ENCODE results near the gene SBK1. TPM values are rescaled to one million over a fixed set of nuclear protein-coding genes. Genes with fewer than 3 reads are reported as not detected.
"Not testable (repeated sequence)": the region's sequence is repeated elsewhere in the genome, so short reads cannot be mapped to it uniquely, and the experiment has no call there.

SBK1 gene
- total RNA-seq (10 to 100 TPM; 20.6 to 21.3 TPM), polyA plus RNA-seq (10 to 100 TPM in 1 of 3 donors, 1 to 10 TPM in 2; 5.7 to 19.9 (median 7.4) TPM), total RNA-seq (0.59 to 24.8 (median 18.5) reads per million in 6 experiments)

DNA sequence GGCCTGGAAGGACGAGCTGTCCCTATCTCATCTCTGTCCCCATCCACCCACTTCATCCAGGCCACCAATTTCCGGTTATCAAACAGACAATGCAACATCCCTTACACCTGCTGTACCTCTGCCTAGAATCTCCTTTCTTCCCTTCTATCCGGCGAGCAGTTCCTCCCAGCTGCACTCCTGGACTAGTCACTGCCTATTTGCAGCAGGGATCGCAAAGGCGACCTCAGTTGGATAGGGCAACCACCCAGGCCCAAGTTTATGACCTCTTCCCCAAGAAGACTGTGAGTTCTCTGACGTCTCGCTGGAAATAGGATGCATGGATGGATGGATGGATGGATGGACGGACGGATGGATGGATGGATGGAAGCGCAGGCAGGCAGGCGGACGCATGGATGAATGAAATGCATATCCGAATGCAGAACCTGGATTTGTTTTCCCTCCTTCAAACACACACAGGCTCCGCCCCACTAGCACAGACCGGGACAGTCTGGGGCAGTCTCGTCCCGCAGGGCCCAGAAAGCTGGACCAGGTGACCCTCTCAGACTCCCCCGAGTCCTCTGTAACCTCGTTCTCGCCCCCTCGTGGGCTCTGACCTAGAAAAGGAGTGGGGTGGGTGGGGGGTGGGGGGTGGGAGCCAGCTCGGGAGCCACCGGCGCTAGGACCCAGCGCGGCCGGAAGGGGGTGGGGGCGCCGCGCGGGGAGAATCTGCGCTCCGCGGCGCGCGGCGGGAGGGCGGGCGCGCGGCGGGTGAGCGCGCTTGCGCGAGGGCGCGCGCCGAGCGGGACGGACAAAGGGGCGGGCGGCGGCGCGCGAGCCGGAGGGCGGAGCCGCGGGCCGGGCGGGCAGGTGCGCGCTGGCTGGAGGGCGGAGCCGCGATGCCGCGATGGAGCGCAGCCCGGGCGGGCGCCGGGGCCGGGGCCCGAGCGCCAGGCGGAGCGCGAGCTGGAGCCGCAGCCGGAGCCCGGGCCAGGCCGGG, at the start of gene SBK1:
SBK1 (plus strand) TSS at position 875 of the 976 bp plus-strand sequence. CDS start 24,867 bp downstream, outside the sequence.
- H3K4me3 Mint-ChIP-seq: peak within 1 kb of the TSS; percentile 88 to 97 (median 94)
- no peaks in the 10 kb centered on the region for H3K36me3 Mint-ChIP-seq
- DNase-seq (peak; percentile 74 to 91 (median 85)), ATAC-seq (peak; percentile 86 to 89)
- POLR2A ChIA-PET: interaction anchor here (0.5 to 31.4 kb wide), 7 partner anchors 3 to 200 kb away, joined by 3 to 888 read pairs (median 4); partner anchors contain the start of genes CLN3 and SBK1
- H3K27ac Mint-ChIP-seq: peak within 1 kb of the TSS; percentile 78 to 95 (median 92)
- H3K27me3 Mint-ChIP-seq: no peaks in the 10 kb centered on the region
- H3K4me1 Mint-ChIP-seq: peaks cover 41 to 74% (median 72%) of the 10 kb centered on the region in 4 donors
- H3K9me3 Mint-ChIP-seq: peaks cover 0 to 2% (median 0%) of the 10 kb centered on the region in 9 donors

- H3K9me3 Mint-ChIP-seq: peaks cover 0 to 12% (median 2%) of the 10 kb centered on the region in 9 donors
- H3K4me3 Mint-ChIP-seq, ATAC-seq, POLR2A ChIA-PET, H3K27ac Mint-ChIP-seq, DNase-seq, H3K36me3 Mint-ChIP-seq, H3K27me3 Mint-ChIP-seq, H3K4me1 Mint-ChIP-seq: not testable (repeated sequence)
Observed at GRCh38 chr16:28249483-28249882, 42.8 kb upstream of the SBK1 start.

DNA sequence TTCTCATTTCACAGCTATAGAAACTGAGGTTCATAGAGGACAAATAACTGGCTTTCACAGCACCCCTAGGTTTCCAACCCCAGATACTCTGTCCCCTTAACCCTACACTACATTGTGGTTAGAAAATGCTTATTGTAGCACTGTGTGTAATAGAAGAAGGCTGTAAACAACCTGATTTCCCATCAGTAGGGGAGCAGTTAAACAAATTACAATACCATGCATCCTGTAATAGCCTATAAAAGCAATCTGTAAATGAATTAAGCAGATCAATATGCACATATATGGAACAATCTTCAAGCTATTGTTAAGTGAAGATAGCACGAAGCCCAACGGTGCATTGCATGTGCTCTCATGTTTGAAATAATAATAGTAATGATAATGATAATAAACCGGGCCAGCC, 41.3 kb upstream of the SBK1 start:
- Mint-ChIP-seq H3K4me3 (no peak overlapping the region), H3K27me3 (no peaks in the 10 kb centered on the region), H3K9me3 (peaks cover 0 to 12% (median 2%) of the 10 kb centered on the region in 9 donors), H3K27ac (no peak overlapping the region), H3K4me1 (peaks cover 0 to 3% (median 0%) of the 10 kb centered on the region in 4 donors), H3K36me3 (peaks cover 0 to 6% (median 0%) of the 10 kb centered on the region in 3 donors)
- ATAC-seq (no peak), DNase-seq (no peak)
- POLR2A ChIA-PET: no interaction called here

DNA sequence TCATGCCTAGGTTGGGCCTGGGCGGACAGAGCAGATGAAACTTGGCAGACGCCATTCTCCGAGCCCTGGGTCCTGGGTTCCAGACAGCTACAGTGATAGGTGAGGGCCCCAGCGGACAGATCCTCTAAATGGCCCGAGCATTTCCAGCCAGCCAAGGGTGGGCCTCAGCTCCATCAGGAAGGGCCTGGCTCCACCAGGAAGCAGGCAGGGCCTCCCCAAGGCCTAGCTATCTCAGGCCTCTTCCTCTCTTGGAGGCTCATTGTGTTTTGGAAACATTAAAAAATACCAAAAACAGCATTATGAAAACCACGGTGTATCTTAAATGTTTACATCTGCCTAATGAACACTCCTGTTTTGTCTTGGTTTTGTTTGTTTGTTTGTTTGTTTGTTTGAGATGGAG, 38.2 kb upstream of the SBK1 start:
- ATAC-seq (no peak), DNase-seq (no peak)
- Mint-ChIP-seq H3K9me3 (peaks cover 0 to 12% (median 2%) of the 10 kb centered on the region in 9 donors), H3K27ac (no peak overlapping the region), H3K4me3 (no peak overlapping the region), H3K27me3 (no peaks in the 10 kb centered on the region), H3K36me3 (peaks cover 0 to 6% (median 0%) of the 10 kb centered on the region in 3 donors), H3K4me1 (peaks cover under 1 to 5% (median 3%) of the 10 kb centered on the region in 4 donors)
- POLR2A ChIA-PET: interaction anchor here (0.6 kb wide), 1 partner anchor 23 kb away, joined by 4 read pairs; no protein-coding TSS in a partner anchor

DNA sequence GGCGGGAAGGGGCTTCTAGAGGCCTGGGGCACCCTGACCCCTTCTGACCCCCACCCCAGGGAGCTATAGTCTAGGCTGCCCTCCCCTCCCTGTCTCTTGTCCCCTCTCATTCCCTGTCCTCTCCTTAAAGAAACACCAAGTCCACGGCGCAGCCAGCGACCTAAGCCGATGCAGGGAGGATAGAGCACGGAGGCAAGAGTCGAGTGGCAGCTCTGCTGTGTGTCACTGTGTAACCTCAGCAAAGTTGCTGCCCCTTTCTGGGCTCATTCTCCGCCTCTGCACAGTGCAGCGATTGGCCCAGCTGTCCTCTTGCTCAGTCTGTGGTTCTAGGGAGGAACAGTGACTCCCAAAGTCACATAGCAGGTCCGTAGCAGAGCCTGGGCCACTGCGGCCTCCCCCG, 36.5 kb upstream of the SBK1 start:
- H3K4me1 Mint-ChIP-seq: peaks cover 9 to 21% (median 14%) of the 10 kb centered on the region in 4 donors
- H3K27me3 Mint-ChIP-seq: peaks cover 0 to 5% (median 0%) of the 10 kb centered on the region in 5 donors
- ATAC-seq (no peak), DNase-seq (no peak)
- no peak overlapping the region for H3K4me3 Mint-ChIP-seq
- H3K9me3 Mint-ChIP-seq: peaks cover 0 to 12% (median 2%) of the 10 kb centered on the region in 9 donors
- H3K36me3 Mint-ChIP-seq: peaks cover 0 to 6% (median 0%) of the 10 kb centered on the region in 3 donors
- POLR2A ChIA-PET: interaction anchor here (0.5 kb wide), 1 partner anchor 22 kb away, joined by 3 read pairs; no protein-coding TSS in a partner anchor
- peak overlapping the region in 1 of 10 donors; percentile 70 for H3K27ac Mint-ChIP-seq

DNA sequence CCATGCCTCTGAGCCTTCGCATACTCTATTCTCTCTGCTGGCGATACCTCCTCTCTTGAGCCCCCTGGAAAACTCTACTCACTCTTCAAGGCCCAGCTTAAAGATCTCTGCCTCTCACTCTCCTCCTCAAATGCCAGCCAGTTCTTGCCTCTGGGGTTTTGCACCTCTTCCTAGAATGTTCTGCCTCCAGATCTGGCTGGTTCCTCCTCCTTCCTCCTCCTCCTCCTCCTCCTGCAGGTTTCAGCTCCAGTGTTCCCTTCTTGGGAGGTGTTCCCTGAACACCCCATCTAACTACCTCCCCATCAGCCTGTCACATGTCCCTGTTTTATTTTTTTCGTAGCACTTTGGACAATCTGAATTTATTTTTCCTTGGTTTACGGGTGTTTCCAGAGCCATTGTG, 35.1 kb upstream of the SBK1 start:
- H3K4me3 Mint-ChIP-seq: no peak overlapping the region
- H3K4me1 Mint-ChIP-seq: peaks cover 9 to 26% (median 15%) of the 10 kb centered on the region in 4 donors
- H3K36me3 Mint-ChIP-seq: peaks cover 0 to 6% (median 0%) of the 10 kb centered on the region in 3 donors
- POLR2A ChIA-PET: interaction anchor here (1.2 kb wide), 1 partner anchor 12 kb away, joined by 3 read pairs; no protein-coding TSS in a partner anchor
- peak overlapping the region in 3 of 10 donors; percentile 6 to 60 (median 43) for H3K27ac Mint-ChIP-seq
- H3K27me3 Mint-ChIP-seq: peaks cover 0 to 7% (median 0%) of the 10 kb centered on the region in 5 donors
- ATAC-seq (no peak), DNase-seq (no peak)
- H3K9me3 Mint-ChIP-seq: peaks cover 0 to 11% (median 2%) of the 10 kb centered on the region in 9 donors

DNA sequence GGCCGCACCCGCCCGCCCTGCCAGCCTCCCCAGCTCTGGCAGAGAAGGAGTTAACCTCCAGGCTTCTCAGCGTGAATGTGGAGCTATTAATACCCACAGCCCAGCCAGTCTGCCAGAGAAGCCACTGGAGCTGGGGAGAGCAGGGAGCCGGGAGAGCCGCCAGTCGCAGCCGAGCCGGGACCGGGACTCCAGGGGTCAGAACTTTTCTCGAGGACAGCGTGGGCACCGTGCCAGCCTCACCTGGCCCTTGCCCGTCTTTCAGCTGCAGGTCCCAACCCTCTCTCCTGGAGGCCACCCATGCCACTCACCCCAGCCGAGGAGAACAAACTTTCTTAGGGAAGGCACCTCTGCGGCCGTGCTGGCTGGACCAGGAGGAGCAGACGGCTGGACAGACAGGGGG, 33.8 kb upstream of the SBK1 start:
- ATAC-seq: no peak
- Mint-ChIP-seq H3K36me3 (no peaks in the 10 kb centered on the region), H3K4me3 (no peak overlapping the region), H3K27ac (no peak overlapping the region), H3K27me3 (peaks cover 0 to 11% (median under 1%) of the 10 kb centered on the region in 5 donors), H3K9me3 (no peaks in the 10 kb centered on the region), H3K4me1 (peaks cover 9 to 33% (median 16%) of the 10 kb centered on the region in 4 donors)
- DNase-seq: no peak
- POLR2A ChIA-PET: interaction anchor here (0.6 kb wide), 1 partner anchor 40 kb away, joined by 3 read pairs; no protein-coding TSS in a partner anchor

DNA sequence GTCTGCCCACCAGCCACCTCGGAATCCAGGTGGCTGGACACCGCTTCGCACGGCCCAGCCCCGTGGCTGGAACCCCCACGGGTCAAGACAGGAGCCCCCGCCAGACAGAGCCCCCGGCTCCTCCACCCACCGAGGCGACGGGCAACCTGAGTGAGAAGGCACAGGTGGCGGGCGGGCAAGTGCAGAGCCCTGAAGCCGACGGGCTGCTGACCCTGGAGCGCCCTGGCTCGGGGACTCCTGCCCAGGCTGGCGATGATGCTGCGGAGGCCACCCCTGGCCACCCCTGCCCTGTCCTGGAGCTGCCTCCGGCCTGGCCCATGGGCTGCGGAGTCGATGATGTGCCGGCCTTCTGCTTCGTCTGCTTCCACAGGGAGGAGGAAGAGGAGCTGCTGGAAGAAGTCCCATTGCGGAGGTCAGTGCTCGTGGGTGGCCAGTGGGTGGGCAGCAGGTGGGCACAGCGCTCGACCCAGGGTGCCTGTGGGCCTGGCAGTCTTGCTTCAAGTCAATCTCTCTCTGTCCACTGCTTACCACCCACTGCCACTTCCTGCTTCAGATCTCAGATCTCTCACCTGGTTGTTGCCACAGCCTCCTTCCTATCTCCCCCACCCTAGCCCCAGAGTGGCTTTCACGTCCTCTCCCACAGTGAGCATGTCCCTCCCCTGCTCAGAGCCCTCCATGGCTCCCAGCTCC, 33.1 kb upstream of the SBK1 start:
- H3K27me3 Mint-ChIP-seq: peaks cover 0 to 11% (median 2%) of the 10 kb centered on the region in 5 donors
- peak overlapping the region in 5 of 10 donors; percentile 3 to 61 (median 51) for H3K27ac Mint-ChIP-seq
- H3K36me3 Mint-ChIP-seq: no peaks in the 10 kb centered on the region
- POLR2A ChIA-PET: interaction anchor here (0.5 to 1.5 kb wide), 2 partner anchors 10 to 762 kb away, joined by 3 to 6 read pairs; no protein-coding TSS in a partner anchor
- peak; percentile 63 to 79 for ATAC-seq
- DNase-seq: peak in 2 of 10 donors; percentile 22 to 33
- no peaks in the 10 kb centered on the region for H3K9me3 Mint-ChIP-seq
- H3K4me3 Mint-ChIP-seq: peak overlapping the region in 7 of 10 donors; percentile 24 to 79 (median 69)
- peaks cover 9 to 34% (median 16%) of the 10 kb centered on the region in 4 donors for H3K4me1 Mint-ChIP-seq

DNA sequence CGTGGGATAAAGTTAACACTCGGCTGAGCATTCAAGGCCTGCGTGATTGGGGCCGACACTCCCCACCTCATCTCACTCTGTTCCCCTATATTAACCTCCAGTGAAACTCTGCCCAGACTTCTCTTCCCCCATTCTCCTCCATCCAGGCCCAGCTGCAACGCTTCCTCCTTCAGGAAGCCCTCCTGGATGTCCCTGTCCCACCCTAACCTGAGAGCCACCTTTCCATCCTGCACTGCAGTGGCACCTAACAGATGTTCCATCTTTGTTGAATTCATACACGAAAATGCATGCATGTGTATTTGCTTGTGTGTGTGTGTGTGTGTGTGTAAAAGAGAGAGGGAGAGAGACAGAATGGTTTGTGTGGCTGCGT, 32.6 kb upstream of the SBK1 start:
- DNase-seq (no peak), ATAC-seq (no peak)
- H3K36me3 Mint-ChIP-seq: no peaks in the 10 kb centered on the region
- no peaks in the 10 kb centered on the region for H3K9me3 Mint-ChIP-seq
- peaks cover 12 to 38% (median 20%) of the 10 kb centered on the region in 4 donors for H3K4me1 Mint-ChIP-seq
- peak overlapping the region in 6 of 10 donors; percentile 46 to 89 (median 56) for H3K27ac Mint-ChIP-seq
- H3K4me3 Mint-ChIP-seq: peak overlapping the region in 8 of 10 donors; percentile 24 to 79 (median 66)
- POLR2A ChIA-PET: interaction anchor here (0.5 to 1.5 kb wide), 2 partner anchors 9 to 762 kb away, joined by 3 to 6 read pairs; no protein-coding TSS in a partner anchor
- H3K27me3 Mint-ChIP-seq: peaks cover 0 to 13% (median 2%) of the 10 kb centered on the region in 5 donors

DNA sequence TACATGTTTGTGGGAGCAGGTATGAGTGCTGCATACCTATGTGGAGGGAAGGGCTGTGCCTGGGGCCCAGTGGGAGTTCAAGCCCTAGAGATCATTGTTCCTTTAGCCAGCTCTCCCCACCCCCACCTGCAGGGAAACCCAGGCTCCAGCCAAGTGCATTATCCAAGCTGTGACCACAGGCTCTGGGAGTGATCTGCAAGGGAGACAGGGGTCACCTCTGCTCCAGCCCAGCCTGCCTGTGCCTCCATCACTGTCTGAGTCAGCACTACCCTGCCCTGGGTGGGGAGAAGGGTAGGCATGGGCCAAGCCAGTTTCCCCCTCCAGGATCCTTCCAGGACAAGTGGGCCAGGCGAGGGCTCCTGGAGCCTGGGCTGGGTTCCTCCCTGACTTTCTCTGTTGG, 32.1 kb upstream of the SBK1 start:
- Mint-ChIP-seq H3K27ac (peak overlapping the region in 2 of 10 donors; percentile 49 to 89), H3K4me3 (peak overlapping the region in 4 of 10 donors; percentile 44 to 79 (median 61)), H3K27me3 (peaks cover 0 to 13% (median 2%) of the 10 kb centered on the region in 5 donors), H3K9me3 (no peaks in the 10 kb centered on the region), H3K4me1 (peaks cover 15 to 43% (median 22%) of the 10 kb centered on the region in 4 donors), H3K36me3 (no peaks in the 10 kb centered on the region)
- ATAC-seq: no peak
- DNase-seq: no peak
- POLR2A ChIA-PET: interaction anchor here (1.5 kb wide), 1 partner anchor 9 kb away, joined by 6 read pairs; no protein-coding TSS in a partner anchor

- POLR2A ChIA-PET: interaction anchor here (0.5 kb wide), 1 partner anchor 80 kb away, joined by 3 read pairs; no protein-coding TSS in a partner anchor
- H3K4me3 Mint-ChIP-seq: no peak overlapping the region
- no peaks in the 10 kb centered on the region for H3K9me3 Mint-ChIP-seq
- no peak overlapping the region for H3K27ac Mint-ChIP-seq
- H3K27me3 Mint-ChIP-seq: peaks cover 0 to 13% (median 2%) of the 10 kb centered on the region in 5 donors
- DNase-seq: no peak
- no peak for ATAC-seq
- no peaks in the 10 kb centered on the region for H3K36me3 Mint-ChIP-seq
- peaks cover 20 to 55% (median 30%) of the 10 kb centered on the region in 4 donors for H3K4me1 Mint-ChIP-seq
Observed at GRCh38 chr16:28261942-28262341, 30.4 kb upstream of the SBK1 start.

All from naive thymus-derived CD8-positive, alpha-beta T cell (primary cell).